HCT116 (cell line): ENCODE results near the gene RAD18. TPM values are rescaled to one million over a fixed set of nuclear protein-coding genes. Genes with fewer than 3 reads are reported as not detected.

Experiments used
- ATAC-seq: fragments of 200-7000 bp; cut with Tn5 transposase; 2 replicates; pipeline ENCODE4 v1.9.1; 2020; ENCODE audit warnings: mild to moderate bottlenecking, moderate library complexity
- BruUV-seq: library from RNA; stranded (reverse); fragments of 400-500 nt; replicated peaks from 2 replicates; lab custom pipeline; 2021; lab: Mats Ljungman, UMichigan
- CTCF ChIA-PET: fragments of 300-600 bp; sonication (Branson Sonifier 250); formaldehyde crosslinking; loops from one replicate; lab custom pipeline; 2021; ENCODE audit warnings: antibody characterized with exemption; lab: Charles Lee
- POLR2A ChIA-PET: fragments of 300-600, 350-600 bp; sonication (Branson Sonifier 250); formaldehyde crosslinking; loops from one replicate; lab custom pipeline; 2021; ENCODE audit warnings: antibody characterized with exemption; lab: Charles Lee
- RAD21 ChIA-PET, 2 experiments: fragments of 300-600 bp; sonication (Branson Sonifier 250); formaldehyde crosslinking; loops; one replicate each; lab custom pipeline; 2023; ENCODE audit warnings: low total read pairs in 2 of 2; ENCODE audit not compliant: uncharacterized antibody in 2 of 2, unreplicated experiment in 2 of 2, low non-redundant PET in 1 of 2; lab: Charles Lee
- DNase-seq: peaks from one replicate; pipeline ENCODE4 v3.0.0-alpha.2; 2010; ENCODE audit warnings: low read depth, low spot score
- H2AFZ ChIP-seq: fragments of 200-600 bp; shearing (Covaris generic), sonication (generic); 2 replicates; pipeline ENCODE4 v1.6.1; 2017; ENCODE audit warnings: low read depth, mixed run types, mixed read lengths, antibody characterized with exemption, low read length; ENCODE audit not compliant: poor library complexity, severe bottlenecking
- H3K27ac ChIP-seq: 2 replicates; pipeline ENCODE4 v1.5.1; 2012; ENCODE audit warnings: low read depth, low read length
- H3K27me3 ChIP-seq: fragments of 200-600 bp; sonication (generic); 2 replicates; pipeline ENCODE4 v1.6.1; 2016; ENCODE audit warnings: mixed run types, low read length, mixed read lengths; ENCODE audit not compliant: insufficient read depth
- H3K36me3 ChIP-seq, 2 experiments: fragments of 200-500 bp in 1 of 2; fragments of 200-600 bp in 1 of 2; sonication (Bioruptor generic) in 1 of 2; sonication (generic) in 1 of 2; 2 replicates each; pipeline versions ENCODE4 v1.5.1 to v1.6.1; 2014 to 2016; ENCODE audit warnings: low read length in 2 of 2, inconsistent platforms in 1 of 2, mixed read lengths in 1 of 2, mixed run types in 1 of 2; ENCODE audit not compliant: insufficient read depth in 2 of 2, control insufficient read depth in 1 of 2
- H3K4me1 ChIP-seq, 2 experiments: fragments of 200-600 bp in 1 of 2; sonication (generic) in 1 of 2; 2 replicates each; pipeline versions ENCODE4 v1.5.1 to v1.6.1; 2012 to 2017; ENCODE audit warnings: low read length in 2 of 2, inconsistent platforms in 1 of 2, mild to moderate bottlenecking in 1 of 2, mixed read lengths in 1 of 2, mixed run types in 1 of 2, moderate library complexity in 1 of 2; ENCODE audit not compliant: insufficient read depth in 2 of 2, control insufficient read depth in 1 of 2
- H3K4me2 ChIP-seq: fragments of 200-600 bp; sonication (generic); 2 replicates; pipeline ENCODE4 v1.6.1; 2017; ENCODE audit warnings: mixed run types, low read length, mixed read lengths
- H3K4me3 ChIP-seq, 2 experiments: fragments of 200-600 bp in 1 of 2; sonication (generic) in 1 of 2; replicated peaks in 1 of 2; 2 replicates each; pipeline ENCODE4 v1.5.1; 2011 to 2016; ENCODE audit warnings: low read length in 2 of 2, control low read depth in 1 of 2, low read depth in 1 of 2, mild to moderate bottlenecking in 1 of 2, mixed read lengths in 1 of 2, mixed run types in 1 of 2
- H3K79me2 ChIP-seq: fragments of 200-600 bp; sonication (generic); 2 replicates; pipeline ENCODE4 v1.6.1; 2017; ENCODE audit warnings: mild to moderate bottlenecking, mixed run types, low read length, moderate library complexity, mixed read lengths; ENCODE audit not compliant: insufficient read depth
- H3K9ac ChIP-seq: fragments of 200-600 bp; sonication (generic); 2 replicates; pipeline ENCODE4 v1.6.1; 2016; ENCODE audit warnings: low read length, mixed read lengths
- H3K9me2 ChIP-seq: fragments of 200-600 bp; sonication (generic), shearing (Covaris generic); 2 replicates; pipeline ENCODE4 v1.6.1; 2017; ENCODE audit warnings: mixed run types, mild to moderate bottlenecking, moderate library complexity; ENCODE audit not compliant: insufficient read depth
- H3K9me3 ChIP-seq, 2 experiments: fragments of 200-500 bp in 1 of 2; fragments of 200-600 bp in 1 of 2; sonication (Bioruptor generic) in 1 of 2; sonication (generic) in 1 of 2; 2 replicates each; pipeline ENCODE4 v1.6.1; 2014 to 2017; ENCODE audit warnings: low read length in 2 of 2, mixed read lengths in 2 of 2, inconsistent platforms in 1 of 2, low read depth in 1 of 2, mild to moderate bottlenecking in 1 of 2, mixed run types in 1 of 2, moderate library complexity in 1 of 2; ENCODE audit not compliant: control insufficient read depth in 1 of 2, insufficient read depth in 1 of 2
- H4K20me1 ChIP-seq: fragments of 200-600 bp; sonication (generic), shearing (Covaris generic); 2 replicates; pipeline ENCODE4 v1.6.1; 2017; ENCODE audit warnings: mixed run types, mild to moderate bottlenecking, moderate library complexity; ENCODE audit not compliant: insufficient read depth
- CBX3 ChIP-seq: IDR thresholded peaks from 2 replicates; pipeline ENCODE4 v1.6.1; 2012; ENCODE audit warnings: low read depth
- EGR1 ChIP-seq: IDR thresholded peaks from 2 replicates; pipeline ENCODE4 v1.6.1; 2012; ENCODE audit warnings: low read depth
- ELF1 ChIP-seq: IDR thresholded peaks from 2 replicates; pipeline ENCODE4 v1.6.1; 2012; ENCODE audit warnings: low read depth, borderline replicate concordance
- FOSL1 ChIP-seq: IDR thresholded peaks from 2 replicates; pipeline ENCODE4 v1.6.1; 2012; ENCODE audit warnings: low read depth
- JUND ChIP-seq: IDR thresholded peaks from 2 replicates; pipeline ENCODE4 v1.6.1; 2012
- POLR2AphosphoS5 ChIP-seq: IDR thresholded peaks from 2 replicates; pipeline ENCODE4 v1.6.1; 2011; ENCODE audit warnings: mild to moderate bottlenecking, low read depth, low read length, moderate library complexity
- RAD21 ChIP-seq: IDR thresholded peaks from 2 replicates; pipeline ENCODE4 v1.6.1; 2012; ENCODE audit warnings: low read depth, mild to moderate bottlenecking
- SIN3A ChIP-seq: IDR thresholded peaks from 2 replicates; pipeline ENCODE4 v1.6.1; 2012; ENCODE audit warnings: low read depth
- SRF ChIP-seq: IDR thresholded peaks from 2 replicates; pipeline ENCODE4 v1.6.1; 2012; ENCODE audit warnings: low read depth
- TCF7L2 ChIP-seq: IDR thresholded peaks from 2 replicates; pipeline ENCODE4 v1.7.0; 2011; ENCODE audit warnings: borderline replicate concordance, inconsistent platforms; ENCODE audit not compliant: insufficient read depth, insufficient read length; ENCODE audit errors: extremely low read depth
- YY1 ChIP-seq: IDR thresholded peaks from 2 replicates; pipeline ENCODE4 v1.6.1; 2011; ENCODE audit warnings: low read length, low read depth, moderate library complexity, mild to moderate bottlenecking; ENCODE audit not compliant: insufficient replicate concordance; ENCODE audit errors: extremely low read depth
- ZFX ChIP-seq: fragments of 450-650 bp; IDR thresholded peaks from 2 replicates; pipeline ENCODE4 v1.6.1; 2017
- ZNF274 ChIP-seq: fragments of 200-500 bp; sonication (Bioruptor generic); IDR thresholded peaks from 2 replicates; pipeline ENCODE4 v1.6.1; 2014; ENCODE audit warnings: mild to moderate bottlenecking, low read depth, low read length, inconsistent platforms
- intact Hi-C: fragments of 100-400 bp; cut with micrococcal nuclease; formaldehyde crosslinking; loops from 2 replicates; pipeline ENCODE4 v1.10.0; 2022
- total RNA-seq: library from RNA; stranded (reverse); gene quantifications from one replicate; pipeline ENCODE4 v1.2.1, GENCODE V29; 2021; ENCODE audit not compliant: unreplicated experiment
- TF ChIP-seq, protein P1 (sequence below): IDR thresholded peaks from 2 replicates; pipeline ENCODE4 v1.6.1; 2012
- TF ChIP-seq, protein P2 (sequence below): IDR thresholded peaks from 2 replicates; pipeline ENCODE4 v1.6.1; 2012; ENCODE audit warnings: low read depth
- TF ChIP-seq, protein P3 (sequence below), 3 experiments: fragments of 200-600 bp in 1 of 3; sonication (generic) in 1 of 3; IDR thresholded peaks in 2 of 3; conservative IDR thresholded peaks in 1 of 3; 2 replicates each; pipeline ENCODE4 v1.5.1; 2012 to 2017; ENCODE audit warnings: low read depth in 2 of 3, low read length in 2 of 3, antibody characterized with exemption in 1 of 3, borderline replicate concordance in 1 of 3, control low read depth in 1 of 3, mild to moderate bottlenecking in 1 of 3, mixed read lengths in 1 of 3, mixed run types in 1 of 3, moderate library complexity in 1 of 3; ENCODE audit not compliant: insufficient read depth in 1 of 3

RAD18 gene
- total RNA-seq, 1 experiment from 2014 or later = 28.7 TPM

DNA sequence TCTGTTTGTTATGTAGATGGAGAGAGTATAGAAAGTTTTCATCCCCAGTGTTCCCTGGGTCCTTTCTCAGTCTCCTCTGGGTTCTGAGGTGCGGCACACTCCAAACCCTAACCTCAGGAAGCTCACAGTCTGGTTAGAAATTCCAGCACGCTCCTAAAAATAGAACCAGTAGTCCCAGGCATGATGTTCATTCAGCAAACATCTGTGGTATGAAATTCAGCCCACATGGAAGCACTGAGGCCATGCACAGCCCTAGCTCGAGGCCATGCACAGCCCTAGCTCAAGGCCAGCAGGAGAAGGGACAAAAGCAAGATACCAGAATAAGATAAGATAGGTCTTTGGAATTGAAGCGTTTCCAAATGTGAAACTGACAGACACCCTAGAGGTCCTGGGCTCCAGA is 111.6 kb downstream of the RAD18 start:
- Histone ChIP-seq H3K36me3 (no peaks in the 10 kb centered on the region), H2AFZ (no peak overlapping the region), H3K9me3 (no peaks in the 10 kb centered on the region), H4K20me1 (no peaks in the 10 kb centered on the region), H3K27me3 (no peaks in the 10 kb centered on the region), H3K4me3 (no peak overlapping the region), H3K79me2 (no peaks in the 10 kb centered on the region), H3K27ac (no peak overlapping the region), H3K9me2 (no peaks in the 10 kb centered on the region), H3K4me1 (peaks cover 0 to 5% of the 10 kb centered on the region in 2 experiments; a peak in 1 of 4 replicates), H3K4me2 (no peak overlapping the region), H3K9ac (no peak overlapping the region)
- no TSS peak for BruUV-seq
- POLR2A ChIA-PET = no interaction called here
- CTCF ChIA-PET = interaction anchor here (1.3 kb wide), 1 partner anchor 82 kb away, joined by 4 read pairs; the partner anchor contains the start of gene OXTR
- intact Hi-C loops = no loop called here
- DNase-seq (no peak), ATAC-seq (no peak)
- TF ChIP-seq, protein P1, sequence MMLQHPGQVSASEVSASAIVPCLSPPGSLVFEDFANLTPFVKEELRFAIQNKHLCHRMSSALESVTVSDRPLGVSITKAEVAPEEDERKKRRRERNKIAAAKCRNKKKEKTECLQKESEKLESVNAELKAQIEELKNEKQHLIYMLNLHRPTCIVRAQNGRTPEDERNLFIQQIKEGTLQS = no peak
- no peak for TF ChIP-seq FOSL1
- TF ChIP-seq, protein P2, sequence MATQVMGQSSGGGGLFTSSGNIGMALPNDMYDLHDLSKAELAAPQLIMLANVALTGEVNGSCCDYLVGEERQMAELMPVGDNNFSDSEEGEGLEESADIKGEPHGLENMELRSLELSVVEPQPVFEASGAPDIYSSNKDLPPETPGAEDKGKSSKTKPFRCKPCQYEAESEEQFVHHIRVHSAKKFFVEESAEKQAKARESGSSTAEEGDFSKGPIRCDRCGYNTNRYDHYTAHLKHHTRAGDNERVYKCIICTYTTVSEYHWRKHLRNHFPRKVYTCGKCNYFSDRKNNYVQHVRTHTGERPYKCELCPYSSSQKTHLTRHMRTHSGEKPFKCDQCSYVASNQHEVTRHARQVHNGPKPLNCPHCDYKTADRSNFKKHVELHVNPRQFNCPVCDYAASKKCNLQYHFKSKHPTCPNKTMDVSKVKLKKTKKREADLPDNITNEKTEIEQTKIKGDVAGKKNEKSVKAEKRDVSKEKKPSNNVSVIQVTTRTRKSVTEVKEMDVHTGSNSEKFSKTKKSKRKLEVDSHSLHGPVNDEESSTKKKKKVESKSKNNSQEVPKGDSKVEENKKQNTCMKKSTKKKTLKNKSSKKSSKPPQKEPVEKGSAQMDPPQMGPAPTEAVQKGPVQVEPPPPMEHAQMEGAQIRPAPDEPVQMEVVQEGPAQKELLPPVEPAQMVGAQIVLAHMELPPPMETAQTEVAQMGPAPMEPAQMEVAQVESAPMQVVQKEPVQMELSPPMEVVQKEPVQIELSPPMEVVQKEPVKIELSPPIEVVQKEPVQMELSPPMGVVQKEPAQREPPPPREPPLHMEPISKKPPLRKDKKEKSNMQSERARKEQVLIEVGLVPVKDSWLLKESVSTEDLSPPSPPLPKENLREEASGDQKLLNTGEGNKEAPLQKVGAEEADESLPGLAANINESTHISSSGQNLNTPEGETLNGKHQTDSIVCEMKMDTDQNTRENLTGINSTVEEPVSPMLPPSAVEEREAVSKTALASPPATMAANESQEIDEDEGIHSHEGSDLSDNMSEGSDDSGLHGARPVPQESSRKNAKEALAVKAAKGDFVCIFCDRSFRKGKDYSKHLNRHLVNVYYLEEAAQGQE = no peak
- RAD21 ChIA-PET = no interaction called here

GRCh38 chr3:8848696-8849131 is 114.6 kb downstream of the RAD18 start:
- DNase-seq = no peak
- TF ChIP-seq ZFX = no peak
- no peak for TF ChIP-seq CBX3
- no peak for TF ChIP-seq EGR1
- TF ChIP-seq SRF = no peak
- no peak for TF ChIP-seq JUND
- no peak for TF ChIP-seq TCF7L2
- TF ChIP-seq ELF1 = no peak
- TF ChIP-seq RAD21 = no peak
- no peak for TF ChIP-seq SIN3A
- TF ChIP-seq, protein P1 = no peak
- TF ChIP-seq, protein P3, sequence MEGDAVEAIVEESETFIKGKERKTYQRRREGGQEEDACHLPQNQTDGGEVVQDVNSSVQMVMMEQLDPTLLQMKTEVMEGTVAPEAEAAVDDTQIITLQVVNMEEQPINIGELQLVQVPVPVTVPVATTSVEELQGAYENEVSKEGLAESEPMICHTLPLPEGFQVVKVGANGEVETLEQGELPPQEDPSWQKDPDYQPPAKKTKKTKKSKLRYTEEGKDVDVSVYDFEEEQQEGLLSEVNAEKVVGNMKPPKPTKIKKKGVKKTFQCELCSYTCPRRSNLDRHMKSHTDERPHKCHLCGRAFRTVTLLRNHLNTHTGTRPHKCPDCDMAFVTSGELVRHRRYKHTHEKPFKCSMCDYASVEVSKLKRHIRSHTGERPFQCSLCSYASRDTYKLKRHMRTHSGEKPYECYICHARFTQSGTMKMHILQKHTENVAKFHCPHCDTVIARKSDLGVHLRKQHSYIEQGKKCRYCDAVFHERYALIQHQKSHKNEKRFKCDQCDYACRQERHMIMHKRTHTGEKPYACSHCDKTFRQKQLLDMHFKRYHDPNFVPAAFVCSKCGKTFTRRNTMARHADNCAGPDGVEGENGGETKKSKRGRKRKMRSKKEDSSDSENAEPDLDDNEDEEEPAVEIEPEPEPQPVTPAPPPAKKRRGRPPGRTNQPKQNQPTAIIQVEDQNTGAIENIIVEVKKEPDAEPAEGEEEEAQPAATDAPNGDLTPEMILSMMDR (IDR thresholded peaks at IDR 0.05 in 2 of 3, conservative IDR thresholded peaks at IDR 0.05 in 1 of 3; ENCODE audit: borderline replicate concordance in 1 of 3, insufficient read depth in 1 of 3, low read depth in 2 of 3, low read length in 2 of 3) = no peak
- TF ChIP-seq POLR2AphosphoS5 = no peak
- TF ChIP-seq FOSL1 = no peak
- no peak for TF ChIP-seq YY1
- TF ChIP-seq ZNF274 = no peak

More at GRCh38 chr3:8848696-8849131, 114.6 kb downstream of the RAD18 start:
- ChIA-PET POLR2A (no interaction called here), RAD21 (no interaction called here), CTCF (no interaction called here)
- no peaks in the 10 kb centered on the region for H3K79me2 ChIP-seq
- H2AFZ ChIP-seq = no peak overlapping the region
- H3K4me1 ChIP-seq = peaks cover 0 to 16% of the 10 kb centered on the region in 2 experiments; a peak in 2 of 4 replicates
- no peak overlapping the region for H3K9ac ChIP-seq
- H3K27me3 ChIP-seq = no peaks in the 10 kb centered on the region
- no peak for ATAC-seq
- H3K36me3 ChIP-seq = no peaks in the 10 kb centered on the region
- H3K4me3 ChIP-seq = no peak overlapping the region
- H3K9me2 ChIP-seq = no peaks in the 10 kb centered on the region
- H3K4me2 ChIP-seq = no peak overlapping the region
- no peaks in the 10 kb centered on the region for H4K20me1 ChIP-seq
- intact Hi-C loops = no loop called here
- BruUV-seq = no TSS peak
- H3K9me3 ChIP-seq = no peaks in the 10 kb centered on the region
- no peak overlapping the region for H3K27ac ChIP-seq
